T47D (cell line): ENCODE measurements around the gene PLXNA1.

Source experiments
- DNase-seq, 2 experiments: peaks; one replicate each; pipeline versions ENCODE4 v3.0.0 to v3.0.0-alpha.2; 2011 to 2012; ENCODE audit warnings: low read depth in 1 of 2, low spot score in 1 of 2
- JUND ChIP-seq: IDR thresholded peaks from 2 replicates; pipeline ENCODE4 v1.6.1; 2012; ENCODE audit warnings: low read depth
- in situ Hi-C: cut with HindIII; loops from 2 replicates; pipeline ENCODE4 v1.10.0; 2016; ENCODE audit warnings: low sequenced_read_pairs, low pct_unique_long_range_greater_than_20kb

The PLXNA1 gene

DNA sequence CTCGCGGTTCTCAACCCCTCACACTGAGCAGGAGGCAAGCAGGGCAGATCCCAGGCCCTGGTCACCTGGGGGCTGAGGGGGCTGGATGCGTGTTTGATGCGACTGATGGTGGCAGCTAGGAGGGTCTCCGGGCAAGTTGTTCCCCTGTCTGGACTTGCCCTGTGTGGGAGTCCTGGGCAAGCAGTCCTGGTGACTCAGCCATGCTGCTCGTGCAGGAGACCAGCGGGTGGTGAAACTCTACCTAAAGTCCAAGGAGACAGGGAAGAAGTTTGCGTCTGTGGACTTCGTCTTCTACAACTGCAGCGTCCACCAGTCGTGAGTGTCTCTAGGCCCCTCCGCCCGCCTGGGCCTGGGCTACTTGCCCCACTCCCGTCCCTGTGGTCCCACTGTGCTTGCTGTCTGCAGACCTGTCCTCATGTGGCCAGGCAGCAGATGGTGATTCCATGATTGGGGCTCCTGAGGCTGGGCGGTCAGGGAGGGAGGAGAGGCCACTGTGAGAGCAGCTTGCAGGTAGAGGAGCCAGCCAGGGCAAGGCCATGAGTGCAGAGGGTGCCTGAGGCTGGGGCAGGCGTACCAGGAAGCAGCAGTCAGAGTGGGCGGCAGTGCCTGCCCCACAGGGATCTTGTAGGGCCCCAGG is 23.1 kb downstream of the PLXNA1 start:
- TF ChIP-seq JUND, result no peak
- DNase-seq, result no peak
- in situ Hi-C loops, result no loop called here

DNA sequence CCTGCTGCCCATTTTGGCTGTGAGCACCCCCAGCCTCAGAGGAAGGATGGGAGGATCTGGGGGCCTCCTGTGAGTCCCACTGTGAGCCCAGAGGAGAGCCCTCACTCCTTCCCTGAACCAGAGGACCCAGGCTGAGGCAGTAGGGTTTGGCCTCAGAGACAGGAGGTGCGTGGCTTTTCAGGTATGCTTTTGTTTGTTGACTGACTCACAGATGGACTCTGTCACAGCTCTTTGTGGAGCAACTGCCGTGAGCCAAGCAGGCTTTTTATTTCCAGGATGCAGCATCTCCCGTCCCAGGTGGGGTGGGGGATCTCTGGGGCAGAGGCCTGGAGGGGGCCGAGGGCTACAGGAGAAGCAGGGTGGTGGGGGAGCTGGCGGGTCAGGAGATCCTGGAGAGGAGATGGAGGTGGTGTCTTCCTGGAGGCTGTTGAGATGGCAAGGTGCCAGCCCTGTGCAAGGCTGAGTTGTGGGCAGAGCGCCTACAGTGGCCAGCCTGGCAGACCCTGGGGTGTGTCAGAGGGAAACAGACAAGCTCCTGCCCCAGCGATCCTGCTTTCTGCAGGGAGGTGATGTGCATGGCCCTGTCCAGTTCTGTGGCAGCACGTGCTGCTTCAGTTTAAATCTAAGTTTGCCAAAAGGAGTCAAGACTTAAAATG is 24.0 kb downstream of the PLXNA1 start:
- peak in 1 of 2 experiments; percentile 53 for DNase-seq
- TF ChIP-seq JUND, result no peak
- in situ Hi-C loops, result no loop called here

DNA sequence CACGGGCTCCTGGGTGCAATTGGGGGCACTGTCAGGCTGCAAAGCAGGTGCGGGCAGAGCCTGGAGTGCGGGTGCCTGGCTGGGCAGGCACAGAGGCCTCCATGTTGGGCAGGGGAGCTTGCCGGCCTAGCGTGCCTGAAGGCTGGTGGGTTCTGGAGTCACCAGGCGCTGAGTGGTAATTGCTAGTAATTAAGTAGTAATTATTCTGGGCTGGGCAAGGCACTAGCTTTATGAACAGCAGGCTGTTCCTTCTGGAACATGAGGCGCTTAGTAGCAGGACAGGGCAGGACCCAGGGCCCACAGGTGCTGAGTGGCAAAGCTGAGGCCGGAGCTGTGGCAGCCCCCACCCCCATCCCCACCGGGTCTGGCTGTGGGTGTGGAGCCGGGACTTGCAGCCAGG is 25.3 kb downstream of the PLXNA1 start:
- no peak for DNase-seq
- TF ChIP-seq JUND, result no peak
- in situ Hi-C loops, result no loop called here

DNA sequence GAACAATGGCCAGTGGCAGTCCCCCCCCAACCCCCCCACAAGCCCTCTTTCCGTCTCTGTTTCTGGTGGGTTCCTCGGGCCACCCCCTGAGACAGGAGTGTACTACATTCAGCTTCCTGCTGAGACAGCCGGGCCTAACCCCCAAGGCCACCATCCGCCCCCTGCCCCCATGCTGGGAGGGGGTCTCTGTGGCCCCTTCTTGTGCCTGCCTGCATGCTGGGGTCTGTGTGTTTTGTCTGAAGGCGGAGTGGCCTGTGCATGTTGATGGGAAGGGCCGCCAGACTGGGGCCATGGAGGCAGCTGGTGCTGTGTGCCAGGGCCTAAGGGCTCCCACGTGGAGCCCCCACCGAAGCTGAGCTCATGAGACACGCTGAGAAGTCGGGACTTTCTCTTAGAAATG is 26.6 kb downstream of the PLXNA1 start:
- in situ Hi-C loops, result no loop called here
- DNase-seq, result no peak
- TF ChIP-seq JUND, result no peak

DNA sequence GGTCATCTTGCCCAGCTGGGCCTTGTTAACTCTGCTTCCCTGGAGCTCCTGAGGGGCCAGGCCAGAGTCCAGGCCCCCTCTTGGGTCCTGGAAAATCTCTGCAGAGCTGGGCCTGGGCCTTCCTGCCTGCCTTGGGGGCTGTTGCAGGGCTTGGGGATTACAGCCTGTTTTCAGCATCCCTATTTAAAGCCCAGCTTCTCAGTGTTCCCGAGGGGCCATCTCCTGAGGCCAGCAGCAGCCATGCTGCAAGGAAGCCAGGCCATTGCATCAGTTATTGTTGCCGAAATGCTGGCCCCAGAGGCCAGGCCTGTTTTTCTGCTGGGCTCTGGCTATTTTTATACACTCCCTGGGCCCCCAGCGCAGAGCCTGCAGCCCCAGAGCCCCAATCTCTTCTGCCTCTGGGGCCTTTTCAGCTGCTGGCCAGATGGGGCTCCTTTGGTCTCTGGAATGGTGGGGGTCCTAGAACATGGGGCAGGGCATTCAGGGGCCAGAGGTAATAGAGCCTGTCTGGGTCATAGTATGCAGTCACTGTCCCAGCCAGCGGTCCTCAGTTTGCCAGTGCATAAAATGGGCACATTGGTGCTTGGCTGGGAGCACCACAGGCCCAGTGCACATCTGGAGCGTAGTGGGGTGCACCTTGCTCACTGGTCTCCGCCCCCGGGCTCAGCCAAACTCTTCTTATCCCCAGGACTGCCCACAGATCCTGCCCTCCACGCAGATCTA is 28.5 kb downstream of the PLXNA1 start:
- no peak for DNase-seq
- TF ChIP-seq JUND, result no peak
- in situ Hi-C loops, result no loop called here

DNA sequence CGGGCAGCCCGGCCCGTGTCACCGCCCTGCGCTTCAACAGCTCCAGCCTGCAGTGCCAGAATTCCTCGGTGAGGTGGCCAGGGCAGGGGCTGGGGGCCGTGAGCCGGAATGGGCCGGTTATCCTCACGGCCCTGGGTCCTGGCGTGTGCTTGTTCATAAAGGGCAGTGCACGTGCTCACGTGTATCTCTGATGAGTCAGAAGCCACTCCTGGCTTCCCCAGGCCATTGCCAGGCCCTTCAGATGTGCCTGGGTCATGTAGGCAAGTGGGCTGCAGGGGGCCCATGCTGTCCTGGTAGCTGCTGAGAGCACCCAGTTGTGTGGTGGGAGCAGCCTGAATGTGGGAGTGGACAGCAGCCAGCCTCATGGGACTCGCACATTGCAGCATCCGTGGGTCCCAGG is 29.2 kb downstream of the PLXNA1 start:
- TF ChIP-seq JUND, result no peak
- in situ Hi-C loops, result no loop called here

DNA sequence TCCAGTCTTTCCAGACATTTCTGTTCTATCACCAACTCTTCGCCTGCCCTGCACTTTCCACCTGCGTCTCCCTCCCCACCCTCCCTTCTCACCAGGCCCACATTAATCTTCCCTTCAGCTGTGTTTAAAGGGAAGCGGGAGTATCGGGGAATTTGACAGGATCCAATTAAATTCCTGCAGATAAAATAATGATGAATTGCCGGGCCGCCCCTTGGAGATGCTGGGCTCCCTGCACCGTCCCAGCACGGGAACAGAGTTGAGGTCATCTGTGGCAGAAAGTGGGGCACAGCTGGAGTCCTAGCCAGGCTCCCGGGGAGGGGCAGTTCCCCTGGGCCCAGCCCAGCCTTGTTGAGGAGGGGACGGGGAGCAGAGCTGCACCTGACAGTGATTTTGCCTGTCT is 30.3 kb downstream of the PLXNA1 start:
- no peak for TF ChIP-seq JUND
- in situ Hi-C loops, result no loop called here
- no peak for DNase-seq

More for the DNA sequence above, 29.2 kb downstream of the PLXNA1 start:
- no peak for DNase-seq

DNA sequence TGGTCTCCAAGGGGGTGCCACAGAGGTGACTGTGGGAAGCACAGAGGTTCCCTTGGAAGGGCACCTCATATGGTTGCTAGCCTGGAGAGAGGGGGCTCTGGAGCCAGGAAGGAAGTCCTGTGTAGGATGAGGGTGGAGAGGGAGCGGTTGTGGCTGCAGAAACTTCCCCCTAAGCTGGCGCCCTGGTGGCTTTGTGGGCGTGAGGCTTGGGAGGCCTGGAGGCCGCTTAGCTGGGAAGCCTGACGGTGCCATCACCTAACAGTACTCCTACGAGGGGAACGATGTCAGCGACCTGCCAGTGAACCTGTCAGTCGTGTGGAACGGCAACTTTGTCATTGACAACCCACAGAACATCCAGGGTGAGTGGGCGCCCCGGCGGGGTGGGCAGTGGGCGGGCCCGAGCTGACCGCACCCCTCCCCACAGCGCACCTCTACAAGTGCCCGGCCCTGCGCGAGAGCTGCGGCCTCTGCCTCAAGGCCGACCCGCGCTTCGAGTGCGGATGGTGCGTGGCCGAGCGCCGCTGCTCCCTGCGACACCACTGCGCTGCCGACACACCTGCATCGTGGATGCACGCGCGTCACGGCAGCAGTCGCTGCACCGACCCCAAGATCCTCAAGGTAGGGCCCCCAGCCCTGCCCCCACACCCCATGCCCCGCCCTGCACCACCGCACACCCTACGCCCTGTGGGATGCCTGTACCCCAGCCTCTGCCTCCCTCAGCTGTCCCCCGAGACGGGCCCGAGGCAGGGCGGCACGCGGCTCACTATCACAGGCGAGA is 31.0 kb downstream of the PLXNA1 start:
- TF ChIP-seq JUND, result no peak
- no peak for DNase-seq
- in situ Hi-C loops, result no loop called here

DNA sequence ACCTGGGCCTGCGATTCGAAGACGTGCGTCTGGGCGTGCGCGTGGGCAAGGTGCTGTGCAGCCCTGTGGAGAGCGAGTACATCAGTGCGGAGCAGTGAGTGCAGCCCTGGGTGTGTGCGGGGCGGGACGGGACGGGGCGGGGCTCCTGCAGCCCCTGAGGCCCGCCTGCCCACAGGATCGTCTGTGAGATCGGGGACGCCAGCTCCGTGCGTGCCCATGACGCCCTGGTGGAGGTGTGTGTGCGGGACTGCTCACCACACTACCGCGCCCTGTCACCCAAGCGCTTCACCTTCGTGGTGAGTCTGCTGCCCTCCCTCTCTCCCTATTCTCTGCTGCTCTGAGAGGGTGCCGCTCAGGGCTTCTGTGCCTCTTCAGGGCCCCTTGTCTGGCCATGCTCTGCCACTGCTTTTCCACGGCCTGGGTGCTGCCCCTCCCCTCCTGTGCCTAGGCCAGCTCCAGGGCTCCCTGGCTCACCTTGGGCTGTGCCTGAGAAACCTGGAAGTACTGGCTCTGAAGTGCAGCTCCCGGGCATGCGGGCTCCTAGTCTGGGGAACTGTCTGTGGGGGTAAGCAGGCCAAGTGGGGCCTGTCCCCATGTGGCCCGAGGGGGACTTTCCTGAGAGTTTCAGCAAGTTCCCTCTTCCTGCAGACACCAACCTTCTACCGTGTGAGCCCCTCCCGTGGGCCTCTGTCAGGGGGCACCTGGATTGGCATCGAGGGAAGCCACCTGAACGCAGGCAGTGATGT is 31.8 kb downstream of the PLXNA1 start:
- DNase-seq, result no peak
- in situ Hi-C loops, result no loop called here

DNA sequence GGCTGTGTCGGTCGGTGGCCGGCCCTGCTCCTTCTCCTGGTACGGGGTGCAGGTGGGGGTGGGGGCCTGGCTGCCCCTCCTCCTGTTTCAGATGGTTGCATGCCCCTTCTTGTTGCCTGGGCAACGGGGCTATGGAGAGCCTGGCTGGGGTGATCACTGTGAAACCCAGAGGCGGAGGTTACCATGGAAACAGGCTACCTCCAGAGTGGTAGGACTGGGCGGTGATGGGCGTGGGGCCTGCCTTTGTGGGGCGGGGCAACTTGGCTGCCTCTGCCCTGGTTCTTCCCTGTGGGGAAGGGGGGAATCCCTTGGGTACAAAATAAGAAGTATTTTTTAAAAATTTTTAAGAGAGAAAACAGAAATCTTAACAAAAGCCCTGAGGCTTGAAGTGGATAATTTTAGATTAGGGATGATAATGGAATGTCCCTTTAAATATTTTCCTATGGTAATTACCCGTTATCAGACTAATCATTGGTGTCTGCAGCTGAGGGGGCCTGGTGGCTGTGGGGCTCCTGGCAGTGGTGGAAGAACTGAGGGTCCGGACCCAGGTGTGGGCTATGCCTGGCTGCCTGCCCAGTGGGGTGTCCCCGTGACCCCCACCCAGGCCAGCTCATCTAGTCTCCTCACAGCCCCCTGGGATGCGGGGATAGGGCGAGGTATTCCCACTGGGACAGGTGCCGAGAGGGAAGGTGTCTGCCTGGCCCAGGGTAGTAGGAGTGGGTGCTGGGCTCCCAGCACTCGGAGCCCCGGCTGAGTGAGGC is 32.5 kb downstream of the PLXNA1 start:
- TF ChIP-seq JUND, result no peak
- in situ Hi-C loops, result no loop called here
- no peak for DNase-seq

More for the DNA sequence above, 31.8 kb downstream of the PLXNA1 start:
- TF ChIP-seq JUND, result no peak

DNA sequence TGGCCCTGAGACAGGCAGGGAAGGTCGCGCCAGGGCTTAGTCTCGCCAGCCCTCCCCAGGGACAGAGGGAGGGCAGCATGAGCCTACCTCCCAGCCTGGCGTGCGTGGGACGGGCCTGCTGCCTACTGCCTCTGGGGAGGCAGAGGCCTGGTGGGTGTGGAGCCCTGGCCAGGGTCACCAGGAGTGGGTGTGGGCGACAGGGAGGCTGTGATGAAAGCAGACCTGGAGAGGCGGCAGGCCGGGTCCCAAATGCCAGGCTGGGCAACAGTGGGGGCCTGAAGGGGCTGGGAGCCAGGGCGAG is 33.1 kb downstream of the PLXNA1 start:
- DNase-seq, result no peak
- TF ChIP-seq JUND, result no peak
- in situ Hi-C loops, result no loop called here
